HG03060 (cell line): ENCODE measurements around the gene KCTD14.

Source experiments
- ATAC-seq: cut with Tn5 transposase; IDR thresholded peaks from one replicate; pipeline ENCODE4 v1.9.1; 2021; ENCODE audit warnings: low read depth, moderate number of reproducible peaks; ENCODE audit not compliant: unreplicated experiment

The KCTD14 gene

DNA sequence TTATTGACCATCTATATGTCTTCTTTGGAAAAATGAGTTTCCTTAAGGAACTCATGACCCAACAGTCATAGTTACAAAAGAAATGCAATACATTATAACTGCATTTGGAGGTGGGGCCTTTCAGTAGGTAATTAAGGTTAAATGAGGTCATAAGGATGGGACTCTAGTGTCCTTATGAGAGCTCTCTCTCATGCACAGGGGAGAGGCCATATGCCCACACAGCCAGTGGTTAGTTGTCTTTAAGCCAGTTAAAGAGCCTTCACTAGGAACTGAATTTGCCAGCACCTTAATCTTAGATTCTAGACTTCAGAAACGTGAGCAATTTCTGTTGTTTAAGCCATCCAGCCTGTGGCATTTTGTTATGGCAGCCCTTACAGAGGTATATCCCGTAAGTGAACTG, 56.0 kb downstream of the KCTD14 start:
- no peak for ATAC-seq

DNA sequence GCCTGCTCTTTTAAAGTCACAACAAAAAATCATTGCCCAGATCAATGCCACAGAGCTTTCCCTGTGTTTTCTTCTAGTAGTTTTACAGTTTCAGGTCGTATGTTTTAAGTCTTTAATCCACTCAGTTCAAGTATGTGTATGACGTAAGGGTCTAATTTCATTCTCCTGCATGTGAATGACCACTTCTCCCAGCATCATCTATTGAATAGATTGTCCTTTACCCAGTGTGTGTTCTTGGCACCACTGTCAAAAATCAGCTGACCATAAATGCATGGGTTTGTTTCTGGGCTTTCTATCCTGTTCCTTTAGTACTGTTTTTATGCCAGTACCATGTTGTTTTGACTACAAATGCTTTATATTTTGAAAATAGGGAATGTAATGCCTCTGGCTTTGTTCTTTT, 56.7 kb downstream of the KCTD14 start:
- no peak for ATAC-seq
